GM12878 (cell line): ENCODE measurements around the gene SLC25A11. TPM values are rescaled to one million over a fixed set of nuclear protein-coding genes. Genes with fewer than 3 reads are reported as not detected.

Experiments
- ATAC-seq: fragments of 200-7000 bp; cut with Tn5 transposase; 3 replicates; pipeline ENCODE4 v1.9.1; 2020; ENCODE audit warnings: mild to moderate bottlenecking, moderate library complexity
- BruUV-seq: library from RNA; stranded (reverse); fragments of 400-500 nt; replicated peaks from 2 replicates; lab custom pipeline; 2021; lab: Mats Ljungman, UMichigan
- CTCF ChIA-PET: fragments of 300-600 bp; sonication (Branson Sonifier 250); formaldehyde crosslinking; extraction: SDS; loops from one replicate; lab custom pipeline; 2021; ENCODE audit warnings: inconsistent platforms; lab: Yijun Ruan, JAX
- POLR2A ChIA-PET: fragments of 350-600 bp; formaldehyde crosslinking; extraction: SDS; loops from one replicate; lab custom pipeline; 2021; ENCODE audit warnings: inconsistent platforms; lab: Charles Lee
- RAD21 ChIA-PET: fragments of 300-600 bp; sonication (Branson Sonifier 250); formaldehyde crosslinking; loops from one replicate; lab custom pipeline; 2023; ENCODE audit warnings: antibody characterized with exemption; ENCODE audit not compliant: unreplicated experiment; lab: Charles Lee
- SMC1A ChIA-PET: fragments of 300-600 bp; sonication (Branson Sonifier 250); formaldehyde crosslinking; loops from one replicate; lab custom pipeline; 2023; ENCODE audit not compliant: unreplicated experiment, uncharacterized antibody; lab: Charles Lee
- DNase-seq: peaks from one replicate; pipeline ENCODE4 v3.0.0-alpha.2; 2011; ENCODE audit warnings: low read depth, low spot score
- FAIRE-seq: peaks from 3 replicates; lab custom pipeline; 2011; peaks lifted over from hg19 to GRCh38; lab: Jason Lieb, UNC
- H2AFZ ChIP-seq: 2 replicates; pipeline ENCODE4 v1.6.0; 2011; ENCODE audit warnings: low read depth, low read length, control low read depth; ENCODE audit not compliant: control insufficient read depth
- H3K27ac ChIP-seq: 2 replicates; pipeline ENCODE4 v1.5.1; 2011; ENCODE audit warnings: control low read depth; ENCODE audit not compliant: control insufficient read depth, insufficient read depth
- H3K27me3 ChIP-seq, 2 experiments: replicated peaks in 1 of 2; 2 replicates each; pipeline versions ENCODE4 v1.6.0 to v1.6.1; 2011; ENCODE audit warnings: low read length in 1 of 2; ENCODE audit not compliant: control insufficient read depth in 2 of 2, insufficient read depth in 2 of 2
- H3K36me3 ChIP-seq, 2 experiments: 2 replicates each; pipeline ENCODE4 v1.5.1; 2011; ENCODE audit warnings: low read length in 1 of 2; ENCODE audit not compliant: control insufficient read depth in 2 of 2, insufficient read depth in 2 of 2
- H3K4me1 ChIP-seq: 2 replicates; pipeline ENCODE4 v1.6.1; 2011; ENCODE audit warnings: mild to moderate bottlenecking, low read length, moderate library complexity, mixed read lengths; ENCODE audit not compliant: control insufficient read depth, insufficient read depth
- H3K4me2 ChIP-seq: 2 replicates; pipeline ENCODE4 v1.6.0; 2011; ENCODE audit warnings: control low read depth; ENCODE audit not compliant: control insufficient read depth, insufficient read depth
- H3K4me3 ChIP-seq: fragments of 200-600 bp; sonication (generic); 2 replicates; pipeline ENCODE4 v1.5.1; 2016
- H3K79me2 ChIP-seq: 2 replicates; pipeline ENCODE4 v1.6.0; 2011; ENCODE audit warnings: low read length; ENCODE audit not compliant: control insufficient read depth, insufficient read depth
- H3K9ac ChIP-seq: 2 replicates; pipeline ENCODE4 v1.8.0; 2011; ENCODE audit warnings: low read length, control low read depth, mixed read lengths; ENCODE audit not compliant: control insufficient read depth, insufficient read depth
- H3K9me3 ChIP-seq: replicated peaks from 3 replicates; pipeline ENCODE4 v1.5.1; 2011; ENCODE audit warnings: mild to moderate bottlenecking, low read length; ENCODE audit not compliant: control insufficient read depth, insufficient read depth
- H4K20me1 ChIP-seq: 2 replicates; pipeline ENCODE4 v1.6.0; 2011; ENCODE audit not compliant: control insufficient read depth, insufficient read depth
- BMI1 ChIP-seq: fragments of 450-650 bp; IDR thresholded peaks from 2 replicates; pipeline ENCODE4 v1.6.1; 2016; ENCODE audit warnings: mild to moderate bottlenecking, moderate library complexity, borderline replicate concordance
- BRCA1 ChIP-seq: IDR thresholded peaks from 2 replicates; pipeline ENCODE4 v1.6.1; 2011; ENCODE audit warnings: low read depth, low read length, improper control_type of control experiment
- CHD1 ChIP-seq: IDR thresholded peaks from 2 replicates; pipeline ENCODE4 v1.6.1; 2012; ENCODE audit warnings: low read depth, low read length, improper control_type of control experiment
- HCFC1 ChIP-seq: fragments of 150-350 bp; IDR thresholded peaks from 2 replicates; pipeline ENCODE4 v1.6.1; 2014; ENCODE audit warnings: low read length
- MTA3 ChIP-seq: IDR thresholded peaks from 2 replicates; pipeline ENCODE4 v1.6.1; 2012; ENCODE audit warnings: low read length, inconsistent platforms, borderline replicate concordance
- NR2C2 ChIP-seq: IDR thresholded peaks from 2 replicates; pipeline ENCODE4 v1.6.1; 2011; ENCODE audit warnings: borderline replicate concordance, low read depth; ENCODE audit not compliant: control insufficient read depth, insufficient read length
- POU2F2 ChIP-seq: IDR thresholded peaks from 3 replicates; pipeline ENCODE4 v1.6.1; 2011; ENCODE audit warnings: low read depth, mild to moderate bottlenecking, low read length, borderline replicate concordance
- RELA ChIP-seq: fragments of 450-650 bp; IDR thresholded peaks from 2 replicates; pipeline ENCODE4 v1.8.0; 2014; ENCODE audit warnings: borderline replicate concordance; ENCODE audit not compliant: partially characterized antibody
- SUPT20H ChIP-seq: IDR thresholded peaks from 2 replicates; pipeline ENCODE4 v1.6.1; 2011; ENCODE audit warnings: low read depth, mild to moderate bottlenecking, low read length, moderate library complexity, borderline replicate concordance; ENCODE audit not compliant: control insufficient read depth
- SUZ12 ChIP-seq: fragments of 200-600 bp; sonication (generic); IDR thresholded peaks from one replicate; pipeline ENCODE4 v1.6.1; 2018; ENCODE audit warnings: antibody characterized with exemption, mild to moderate bottlenecking; ENCODE audit not compliant: unreplicated experiment
- TCF12 ChIP-seq: IDR thresholded peaks from 2 replicates; pipeline ENCODE4 v1.6.1; 2011; ENCODE audit warnings: low read depth, mild to moderate bottlenecking, low read length
- WGBS: methylation state at CpG from one replicate; pipeline ENCODE4 v1.1.6; 2016; ENCODE audit warnings: low lambda C conversion rate; ENCODE audit not compliant: insufficient replicate concordance, insufficient coverage; ENCODE audit errors: missing lambda C conversion rate; 5-methylcytosine and 5-hydroxymethylcytosine counted together
- in situ Hi-C: fragments of 300-500 bp; cut with MboI; formaldehyde crosslinking; loops from 9 replicates; pipeline ENCODE4 v1.14.3; 2018; ENCODE audit warnings: mixed read lengths
- intact Hi-C: fragments of 100-400 bp; cut with micrococcal nuclease; formaldehyde crosslinking; loops from one replicate; pipeline ENCODE4 v1.14.2; 2022; ENCODE audit not compliant: unreplicated experiment
- polyA plus RNA-seq, 11 experiments: library from polyadenylated mRNA; depleted of rRNA in 4 of 11; unstranded in 6 of 11; stranded (reverse) in 5 of 11; fragments of >200 nt; fragmentation: Nextera tagmentation in 4 of 11; fragmentation: Illumina TruSeq in 1 of 11; extraction: Ambion mirVana in 4 of 11; extraction: Trizol in 1 of 11; gene quantifications; 1 replicate in 1 of 11; 2 replicates in 10 of 11; pipeline versions ENCODE4 v1.2.1 to v1.2.3, GENCODE V29; 2011 to 2016; ENCODE audit warnings: inconsistent platforms in 2 of 11, missing spikeins in 2 of 11, low read depth in 1 of 11
- total RNA-seq, 4 experiments: library from RNA; depleted of rRNA in 3 of 4; stranded (reverse); fragments of >200 nt in 3 of 4; fragmentation: Illumina TruSeq in 1 of 4; extraction: Trizol in 1 of 4; gene quantifications; 2 replicates each; pipeline versions ENCODE4 v1.2.1 to v1.2.3, GENCODE V29; 2013 to 2021
- TF ChIP-seq, protein P1 (sequence below): IDR thresholded peaks from 2 replicates; pipeline ENCODE4 v1.6.1; 2012; ENCODE audit warnings: low read length, inconsistent platforms
- TF ChIP-seq, protein P2 (sequence below): fragments of 450-650 bp; IDR thresholded peaks from 2 replicates; pipeline ENCODE4 v1.6.1; 2017; ENCODE audit warnings: mild to moderate bottlenecking, moderate library complexity
- TF ChIP-seq, protein P3 (sequence below): fragments of 450-650 bp; conservative IDR thresholded peaks from 2 replicates; pipeline ENCODE4 v1.6.1; 2017; ENCODE audit warnings: mild to moderate bottlenecking, moderate library complexity

The SLC25A11 gene
- total and polyA plus RNA-seq, 10 of the 15 experiments (the other 5 are each of a cell fraction or from before 2014, with no cell fraction given): 5.8 to 142 (median 65.0) TPM

DNA sequence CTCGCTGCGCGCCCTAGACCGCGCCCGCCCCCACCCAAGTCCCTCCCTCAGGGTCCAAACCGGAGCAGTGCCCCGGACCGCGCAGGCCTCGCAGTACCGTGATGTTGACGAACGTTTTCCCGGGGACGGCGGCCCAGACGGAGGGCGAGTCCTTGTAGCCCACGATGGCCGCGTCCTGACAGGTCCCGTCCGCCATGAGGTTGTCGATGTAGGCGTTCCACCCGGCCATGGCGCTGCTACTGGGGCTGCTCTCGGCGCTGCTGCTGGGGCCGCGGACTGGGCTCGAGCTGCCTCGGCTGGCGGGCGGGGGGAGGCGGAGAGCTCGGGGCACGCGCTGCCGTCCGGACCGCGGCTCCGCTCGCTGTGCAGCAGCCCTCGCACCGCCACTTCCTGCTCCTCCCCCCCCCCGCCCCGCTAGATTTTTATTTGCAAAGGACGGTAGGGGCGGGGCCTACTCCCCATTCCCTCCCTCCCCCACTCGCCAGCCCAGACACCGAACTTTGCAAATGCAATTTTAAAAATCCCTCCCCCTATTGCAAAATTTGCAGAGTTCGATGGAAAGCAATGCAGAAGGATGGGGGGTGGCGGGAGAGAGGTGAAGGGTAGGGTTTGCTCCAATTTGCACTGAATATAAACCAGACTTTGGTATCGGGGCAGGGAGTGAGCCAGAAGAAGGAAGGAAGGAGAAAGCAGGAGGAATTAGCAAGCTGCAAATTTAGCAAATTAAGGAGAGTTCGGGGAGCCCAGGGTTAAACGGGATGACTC is 8.5 kb upstream of the SLC25A11 start, which contains the start of gene PFN1:
TSS of gene PFN1 (minus strand) at position 365 of the 765 bp plus-strand sequence. CDS start at position 229, 136 bp downstream.
- ATAC-seq: peak; percentile 41
- Histone ChIP-seq H3K79me2 (peaks cover 63% of the 10 kb centered on the region), H4K20me1 (peaks cover 5% of the 10 kb centered on the region), H2AFZ (peak within 1 kb of the TSS; percentile 63), H3K4me2 (peak within 1 kb of the TSS; percentile 80), H3K36me3 (peaks cover 10 to 12% of the 10 kb centered on the region in 2 experiments), H3K27ac (peak within 1 kb of the TSS; percentile 100), H3K4me1 (peaks cover 38% of the 10 kb centered on the region), H3K9ac (peak within 1 kb of the TSS; percentile 100), H3K9me3 (no peaks in the 10 kb centered on the region), H3K4me3 (peak within 1 kb of the TSS; percentile 96), H3K27me3 (no peaks in the 10 kb centered on the region)
- CTCF ChIA-PET: interaction anchor here (1.0 to 3.3 kb wide), 4 partner anchors 18 to 69 kb away, joined by 3 to 13 read pairs (median 8); partner anchors contain the start of gene SPAG7
- WGBS: under 1% methylated on average over 47 of the region's 59 CpGs
- BruUV-seq: no TSS peak
- SMC1A ChIA-PET: interaction anchor here (0.9 to 7.1 kb wide), 3 partner anchors 19 to 114 kb away, joined by 3 to 50 read pairs (median 3); partner anchors contain the start of gene SPAG7
- DNase-seq: peak; percentile 69
- POLR2A ChIA-PET: interaction anchor here (0.9 to 17.5 kb wide), 5 partner anchors 9 to 80 kb away, joined by 3 to 272 read pairs (median 6); partner anchors contain the start of genes RNF167, SLC25A11 and SPAG7
- RAD21 ChIA-PET: interaction anchor here (0.9 to 9.8 kb wide), 6 partner anchors 9 to 244 kb away, joined by 3 to 73 read pairs (median 4); partner anchors contain the start of genes CAMTA2, CHRNE, RNF167 and SLC25A11
- intact Hi-C loops: loop anchor here (2.0 kb wide), 1 partner anchor 48 kb away; the partner anchor contains the start of genes INCA1 and KIF1C
- no peak for FAIRE-seq
- in situ Hi-C loops: no loop called here
- peak; percentile 80; the same call in 1 of the 2 replicates for TF ChIP-seq CHD1
- peak; percentile 37 for TF ChIP-seq RELA
- TF ChIP-seq, protein P1, sequence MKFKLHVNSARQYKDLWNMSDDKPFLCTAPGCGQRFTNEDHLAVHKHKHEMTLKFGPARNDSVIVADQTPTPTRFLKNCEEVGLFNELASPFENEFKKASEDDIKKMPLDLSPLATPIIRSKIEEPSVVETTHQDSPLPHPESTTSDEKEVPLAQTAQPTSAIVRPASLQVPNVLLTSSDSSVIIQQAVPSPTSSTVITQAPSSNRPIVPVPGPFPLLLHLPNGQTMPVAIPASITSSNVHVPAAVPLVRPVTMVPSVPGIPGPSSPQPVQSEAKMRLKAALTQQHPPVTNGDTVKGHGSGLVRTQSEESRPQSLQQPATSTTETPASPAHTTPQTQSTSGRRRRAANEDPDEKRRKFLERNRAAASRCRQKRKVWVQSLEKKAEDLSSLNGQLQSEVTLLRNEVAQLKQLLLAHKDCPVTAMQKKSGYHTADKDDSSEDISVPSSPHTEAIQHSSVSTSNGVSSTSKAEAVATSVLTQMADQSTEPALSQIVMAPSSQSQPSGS: no peak
- TF ChIP-seq, protein P2, sequence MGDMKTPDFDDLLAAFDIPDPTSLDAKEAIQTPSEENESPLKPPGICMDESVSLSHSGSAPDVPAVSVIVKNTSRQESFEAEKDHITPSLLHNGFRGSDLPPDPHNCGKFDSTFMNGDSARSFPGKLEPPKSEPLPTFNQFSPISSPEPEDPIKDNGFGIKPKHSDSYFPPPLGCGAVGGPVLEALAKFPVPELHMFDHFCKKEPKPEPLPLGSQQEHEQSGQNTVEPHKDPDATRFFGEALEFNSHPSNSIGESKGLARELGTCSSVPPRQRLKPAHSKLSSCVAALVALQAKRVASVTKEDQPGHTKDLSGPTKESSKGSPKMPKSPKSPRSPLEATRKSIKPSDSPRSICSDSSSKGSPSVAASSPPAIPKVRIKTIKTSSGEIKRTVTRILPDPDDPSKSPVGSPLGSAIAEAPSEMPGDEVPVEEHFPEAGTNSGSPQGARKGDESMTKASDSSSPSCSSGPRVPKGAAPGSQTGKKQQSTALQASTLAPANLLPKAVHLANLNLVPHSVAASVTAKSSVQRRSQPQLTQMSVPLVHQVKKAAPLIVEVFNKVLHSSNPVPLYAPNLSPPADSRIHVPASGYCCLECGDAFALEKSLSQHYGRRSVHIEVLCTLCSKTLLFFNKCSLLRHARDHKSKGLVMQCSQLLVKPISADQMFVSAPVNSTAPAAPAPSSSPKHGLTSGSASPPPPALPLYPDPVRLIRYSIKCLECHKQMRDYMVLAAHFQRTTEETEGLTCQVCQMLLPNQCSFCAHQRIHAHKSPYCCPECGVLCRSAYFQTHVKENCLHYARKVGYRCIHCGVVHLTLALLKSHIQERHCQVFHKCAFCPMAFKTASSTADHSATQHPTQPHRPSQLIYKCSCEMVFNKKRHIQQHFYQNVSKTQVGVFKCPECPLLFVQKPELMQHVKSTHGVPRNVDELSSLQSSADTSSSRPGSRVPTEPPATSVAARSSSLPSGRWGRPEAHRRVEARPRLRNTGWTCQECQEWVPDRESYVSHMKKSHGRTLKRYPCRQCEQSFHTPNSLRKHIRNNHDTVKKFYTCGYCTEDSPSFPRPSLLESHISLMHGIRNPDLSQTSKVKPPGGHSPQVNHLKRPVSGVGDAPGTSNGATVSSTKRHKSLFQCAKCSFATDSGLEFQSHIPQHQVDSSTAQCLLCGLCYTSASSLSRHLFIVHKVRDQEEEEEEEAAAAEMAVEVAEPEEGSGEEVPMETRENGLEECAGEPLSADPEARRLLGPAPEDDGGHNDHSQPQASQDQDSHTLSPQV: no peak
- no peak for TF ChIP-seq NR2C2
- no peak for TF ChIP-seq SUPT20H
- TF ChIP-seq, protein P3, sequence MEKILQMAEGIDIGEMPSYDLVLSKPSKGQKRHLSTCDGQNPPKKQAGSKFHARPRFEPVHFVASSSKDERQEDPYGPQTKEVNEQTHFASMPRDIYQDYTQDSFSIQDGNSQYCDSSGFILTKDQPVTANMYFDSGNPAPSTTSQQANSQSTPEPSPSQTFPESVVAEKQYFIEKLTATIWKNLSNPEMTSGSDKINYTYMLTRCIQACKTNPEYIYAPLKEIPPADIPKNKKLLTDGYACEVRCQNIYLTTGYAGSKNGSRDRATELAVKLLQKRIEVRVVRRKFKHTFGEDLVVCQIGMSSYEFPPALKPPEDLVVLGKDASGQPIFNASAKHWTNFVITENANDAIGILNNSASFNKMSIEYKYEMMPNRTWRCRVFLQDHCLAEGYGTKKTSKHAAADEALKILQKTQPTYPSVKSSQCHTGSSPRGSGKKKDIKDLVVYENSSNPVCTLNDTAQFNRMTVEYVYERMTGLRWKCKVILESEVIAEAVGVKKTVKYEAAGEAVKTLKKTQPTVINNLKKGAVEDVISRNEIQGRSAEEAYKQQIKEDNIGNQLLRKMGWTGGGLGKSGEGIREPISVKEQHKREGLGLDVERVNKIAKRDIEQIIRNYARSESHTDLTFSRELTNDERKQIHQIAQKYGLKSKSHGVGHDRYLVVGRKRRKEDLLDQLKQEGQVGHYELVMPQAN: peak; percentile 75
- TF ChIP-seq POU2F2: no peak
- TF ChIP-seq MTA3: no peak
- 0 out of 2 replicates have a peak, but pooled peaks have one; percentile 14 for TF ChIP-seq TCF12
- no peak for TF ChIP-seq SUZ12
- no peak for TF ChIP-seq BMI1
- TF ChIP-seq BRCA1: no peak
- no peak for TF ChIP-seq HCFC1
